GM12878 (cell line): Measurements from ENCODE around the gene ITGA11. TPM values are rescaled to one million over a fixed set of nuclear protein-coding genes. Genes with fewer than 3 reads are reported as not detected.

ENCODE experiments used
- ATAC-seq: fragments of 200-7000 bp; cut with Tn5 transposase; 3 replicates; pipeline ENCODE4 v1.9.1; 2020; ENCODE audit warnings: mild to moderate bottlenecking, moderate library complexity
- BruUV-seq: library from RNA; stranded (reverse); fragments of 400-500 nt; replicated peaks from 2 replicates; lab custom pipeline; 2021; lab: Mats Ljungman, UMichigan
- CTCF ChIA-PET: fragments of 300-600 bp; sonication (Branson Sonifier 250); formaldehyde crosslinking; extraction: SDS; loops from one replicate; lab custom pipeline; 2021; ENCODE audit warnings: inconsistent platforms; lab: Yijun Ruan, JAX
- POLR2A ChIA-PET: fragments of 350-600 bp; formaldehyde crosslinking; extraction: SDS; loops from one replicate; lab custom pipeline; 2021; ENCODE audit warnings: inconsistent platforms; lab: Charles Lee
- RAD21 ChIA-PET: fragments of 300-600 bp; sonication (Branson Sonifier 250); formaldehyde crosslinking; loops from one replicate; lab custom pipeline; 2023; ENCODE audit warnings: antibody characterized with exemption; ENCODE audit not compliant: unreplicated experiment; lab: Charles Lee
- SMC1A ChIA-PET: fragments of 300-600 bp; sonication (Branson Sonifier 250); formaldehyde crosslinking; loops from one replicate; lab custom pipeline; 2023; ENCODE audit not compliant: unreplicated experiment, uncharacterized antibody; lab: Charles Lee
- DNase-seq: peaks from one replicate; pipeline ENCODE4 v3.0.0-alpha.2; 2011; ENCODE audit warnings: low read depth, low spot score
- FAIRE-seq: peaks from 3 replicates; lab custom pipeline; 2011; peaks lifted over from hg19 to GRCh38; lab: Jason Lieb, UNC
- H2AFZ ChIP-seq: 2 replicates; pipeline ENCODE4 v1.6.0; 2011; ENCODE audit warnings: low read depth, low read length, control low read depth; ENCODE audit not compliant: control insufficient read depth
- H3K27ac ChIP-seq: 2 replicates; pipeline ENCODE4 v1.5.1; 2011; ENCODE audit warnings: control low read depth; ENCODE audit not compliant: control insufficient read depth, insufficient read depth
- H3K27me3 ChIP-seq, 2 experiments: replicated peaks in 1 of 2; 2 replicates each; pipeline versions ENCODE4 v1.6.0 to v1.6.1; 2011; ENCODE audit warnings: low read length in 1 of 2; ENCODE audit not compliant: control insufficient read depth in 2 of 2, insufficient read depth in 2 of 2
- H3K36me3 ChIP-seq, 2 experiments: 2 replicates each; pipeline ENCODE4 v1.5.1; 2011; ENCODE audit warnings: low read length in 1 of 2; ENCODE audit not compliant: control insufficient read depth in 2 of 2, insufficient read depth in 2 of 2
- H3K4me1 ChIP-seq: 2 replicates; pipeline ENCODE4 v1.6.1; 2011; ENCODE audit warnings: mild to moderate bottlenecking, low read length, moderate library complexity, mixed read lengths; ENCODE audit not compliant: control insufficient read depth, insufficient read depth
- H3K4me2 ChIP-seq: 2 replicates; pipeline ENCODE4 v1.6.0; 2011; ENCODE audit warnings: control low read depth; ENCODE audit not compliant: control insufficient read depth, insufficient read depth
- H3K4me3 ChIP-seq: fragments of 200-600 bp; sonication (generic); 2 replicates; pipeline ENCODE4 v1.5.1; 2016
- H3K79me2 ChIP-seq: 2 replicates; pipeline ENCODE4 v1.6.0; 2011; ENCODE audit warnings: low read length; ENCODE audit not compliant: control insufficient read depth, insufficient read depth
- H3K9ac ChIP-seq: 2 replicates; pipeline ENCODE4 v1.8.0; 2011; ENCODE audit warnings: low read length, control low read depth, mixed read lengths; ENCODE audit not compliant: control insufficient read depth, insufficient read depth
- H3K9me3 ChIP-seq: replicated peaks from 3 replicates; pipeline ENCODE4 v1.5.1; 2011; ENCODE audit warnings: mild to moderate bottlenecking, low read length; ENCODE audit not compliant: control insufficient read depth, insufficient read depth
- H4K20me1 ChIP-seq: 2 replicates; pipeline ENCODE4 v1.6.0; 2011; ENCODE audit not compliant: control insufficient read depth, insufficient read depth
- HDAC2 ChIP-seq: fragments of 200-600 bp; sonication (generic); IDR thresholded peaks from 2 replicates; pipeline ENCODE4 v1.6.1; 2017
- KAT2A ChIP-seq: conservative IDR thresholded peaks from 2 replicates; pipeline ENCODE4 v1.6.1; 2011; ENCODE audit warnings: low read depth, low read length; ENCODE audit not compliant: control insufficient read depth
- PML ChIP-seq: IDR thresholded peaks from 2 replicates; pipeline ENCODE4 v1.6.1; 2012; ENCODE audit warnings: low read length, inconsistent platforms
- SMC3 ChIP-seq: IDR thresholded peaks from 2 replicates; pipeline ENCODE4 v1.6.1; 2011; ENCODE audit warnings: low read length, improper control_type of control experiment, borderline replicate concordance
- ZNF384 ChIP-seq: IDR thresholded peaks from 2 replicates; pipeline ENCODE4 v1.6.1; 2012; ENCODE audit warnings: low read depth, mild to moderate bottlenecking, low read length, improper control_type of control experiment, borderline replicate concordance
- in situ Hi-C: fragments of 300-500 bp; cut with MboI; formaldehyde crosslinking; loops from 9 replicates; pipeline ENCODE4 v1.14.3; 2018; ENCODE audit warnings: mixed read lengths
- intact Hi-C: fragments of 100-400 bp; cut with micrococcal nuclease; formaldehyde crosslinking; loops from one replicate; pipeline ENCODE4 v1.14.2; 2022; ENCODE audit not compliant: unreplicated experiment
- polyA plus RNA-seq, 11 experiments: library from polyadenylated mRNA; depleted of rRNA in 4 of 11; unstranded in 6 of 11; stranded (reverse) in 5 of 11; fragments of >200 nt; fragmentation: Nextera tagmentation in 4 of 11; fragmentation: Illumina TruSeq in 1 of 11; extraction: Ambion mirVana in 4 of 11; extraction: Trizol in 1 of 11; gene quantifications; 1 replicate in 1 of 11; 2 replicates in 10 of 11; pipeline versions ENCODE4 v1.2.1 to v1.2.3, GENCODE V29; 2011 to 2016; ENCODE audit warnings: inconsistent platforms in 2 of 11, missing spikeins in 2 of 11, low read depth in 1 of 11
- total RNA-seq, 4 experiments: library from RNA; depleted of rRNA in 3 of 4; stranded (reverse); fragments of >200 nt in 3 of 4; fragmentation: Illumina TruSeq in 1 of 4; extraction: Trizol in 1 of 4; gene quantifications; 2 replicates each; pipeline versions ENCODE4 v1.2.1 to v1.2.3, GENCODE V29; 2013 to 2021

Gene ITGA11
- total and polyA plus RNA-seq, 10 of the 15 experiments (the other 5 are each of a cell fraction or from before 2014, with no cell fraction given): under 0.01 to 0.36 (median 0.13) TPM; not detected in 1

- TF ChIP-seq KAT2A (no peak), HDAC2 (no peak), SMC3 (no peak)
Measured at GRCh38 chr15:68469162-68470048, 37.4 kb upstream of the ITGA11 start (continued).

GRCh38 chr15:68466876-68467275, 34.9 kb upstream of the ITGA11 start:
- BruUV-seq: no TSS peak
- no peak for DNase-seq
- FAIRE-seq: no peak
- intact Hi-C loops (no loop called here), in situ Hi-C loops (no loop called here)
- no peak for ATAC-seq
- Histone ChIP-seq H3K9ac (no peak overlapping the region), H3K79me2 (no peaks in the 10 kb centered on the region), H3K4me1 (no peaks in the 10 kb centered on the region), H3K27ac (no peak overlapping the region), H3K4me2 (no peak overlapping the region), H4K20me1 (no peaks in the 10 kb centered on the region), H2AFZ (no peak overlapping the region), H3K4me3 (no peak overlapping the region), H3K27me3 (peaks cover 0 to 3% of the 10 kb centered on the region in 2 experiments; a peak in 1 of 4 replicates), H3K36me3 (no peaks in the 10 kb centered on the region), H3K9me3 (no peaks in the 10 kb centered on the region)
- TF ChIP-seq ZNF384 (no peak), PML (no peak)
- RAD21 ChIA-PET: no interaction called here
- CTCF ChIA-PET: interaction anchor here (1.1 to 1.4 kb wide), 3 partner anchors 16 to 160 kb away, joined by 3 to 4 read pairs (median 3); no protein-coding TSS in a partner anchor
- POLR2A ChIA-PET: no interaction called here
- SMC1A ChIA-PET: no interaction called here
